ENCODE measurements around the gene CUX1.

GRCh38 chr7:102272075-102272916, 454.9 kb downstream of the CUX1 start:
- TF ChIP-seq, protein P1, sequence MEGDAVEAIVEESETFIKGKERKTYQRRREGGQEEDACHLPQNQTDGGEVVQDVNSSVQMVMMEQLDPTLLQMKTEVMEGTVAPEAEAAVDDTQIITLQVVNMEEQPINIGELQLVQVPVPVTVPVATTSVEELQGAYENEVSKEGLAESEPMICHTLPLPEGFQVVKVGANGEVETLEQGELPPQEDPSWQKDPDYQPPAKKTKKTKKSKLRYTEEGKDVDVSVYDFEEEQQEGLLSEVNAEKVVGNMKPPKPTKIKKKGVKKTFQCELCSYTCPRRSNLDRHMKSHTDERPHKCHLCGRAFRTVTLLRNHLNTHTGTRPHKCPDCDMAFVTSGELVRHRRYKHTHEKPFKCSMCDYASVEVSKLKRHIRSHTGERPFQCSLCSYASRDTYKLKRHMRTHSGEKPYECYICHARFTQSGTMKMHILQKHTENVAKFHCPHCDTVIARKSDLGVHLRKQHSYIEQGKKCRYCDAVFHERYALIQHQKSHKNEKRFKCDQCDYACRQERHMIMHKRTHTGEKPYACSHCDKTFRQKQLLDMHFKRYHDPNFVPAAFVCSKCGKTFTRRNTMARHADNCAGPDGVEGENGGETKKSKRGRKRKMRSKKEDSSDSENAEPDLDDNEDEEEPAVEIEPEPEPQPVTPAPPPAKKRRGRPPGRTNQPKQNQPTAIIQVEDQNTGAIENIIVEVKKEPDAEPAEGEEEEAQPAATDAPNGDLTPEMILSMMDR (IDR thresholded peaks at IDR 0.05), result peak; percentile 45 to 92 (median 82)
- TF ChIP-seq POLR2A (IDR thresholded peaks at IDR 0.05) (no peak), POLR2AphosphoS5 (IDR thresholded peaks at IDR 0.05) (no peak)

Data from breast epithelium (tissue), 3 donors.